ENCODE measurements around the gene GAB1. TPM values are rescaled to one million over a fixed set of nuclear protein-coding genes. Genes with fewer than 3 reads are reported as not detected.

Gene GAB1
- total and polyA plus RNA-seq, 2 of the 13 experiments (the other 11 are each of a cell fraction or from before 2014, with no cell fraction given) = 8.7 to 14.7 TPM

DNA sequence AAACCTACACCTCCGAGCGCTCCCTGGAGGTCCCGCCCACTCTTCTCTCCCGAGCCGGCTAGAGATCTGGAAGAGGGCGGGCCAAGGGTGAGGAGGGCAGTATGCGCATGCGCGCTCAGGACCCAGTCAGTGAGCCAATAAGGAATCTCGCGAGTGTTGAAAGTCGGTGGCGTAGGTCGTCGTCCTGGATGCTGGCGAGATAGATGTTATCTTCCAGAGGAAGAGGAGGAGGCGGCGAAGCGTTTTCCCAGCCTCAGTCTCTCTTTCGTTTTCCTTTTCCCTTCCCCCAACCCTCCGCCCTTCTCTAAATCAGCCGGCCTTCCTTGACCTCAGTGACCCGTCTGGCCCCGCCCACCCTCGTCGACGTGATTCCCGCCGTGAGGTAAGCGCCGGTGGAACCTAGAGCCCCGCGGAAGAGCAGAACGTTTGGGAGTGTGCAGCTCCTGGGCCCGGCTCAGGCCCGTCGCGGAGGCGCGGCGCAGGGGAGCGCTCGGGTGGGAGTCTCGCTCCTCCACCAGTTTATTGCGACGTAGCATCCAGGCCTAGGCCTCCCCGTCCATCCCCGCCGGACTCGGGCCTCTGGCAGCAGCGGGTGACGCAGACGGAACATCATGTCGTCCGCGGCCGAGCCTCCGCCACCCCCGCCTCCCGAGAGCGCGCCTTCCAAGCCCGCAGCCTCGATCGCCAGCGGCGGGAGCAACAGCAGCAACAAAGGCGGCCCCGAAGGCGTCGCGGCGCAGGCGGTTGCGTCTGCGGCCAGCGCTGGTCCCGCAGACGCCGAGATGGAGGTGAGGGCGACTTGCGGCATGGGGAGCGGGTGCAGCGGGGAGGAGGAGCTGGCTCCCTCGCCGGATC lies 176.9 kb downstream of the GAB1 start, which contains the start of gene SMARCA5 (continued):
- TF ChIP-seq ZKSCAN5 (CRISPR knock-in tag; IDR thresholded peaks at IDR 0.05) (0 out of 2 replicates have a peak, but pooled peaks have one; percentile 22), ZNF746 (CRISPR knock-in tag; IDR thresholded peaks at IDR 0.05) (no peak; the same call in 1 of the 2 replicates), ZNF724P (CRISPR knock-in tag; IDR thresholded peaks at IDR 0.05; ENCODE audit: borderline replicate concordance) (no peak; the same call in 1 of the 2 replicates), ZNF7 (CRISPR knock-in tag; IDR thresholded peaks at IDR 0.05) (no peak), TCF12 (IDR thresholded peaks at IDR 0.05) (no peak), TCF12 (CRISPR knock-in tag; IDR thresholded peaks at IDR 0.05) (no peak), ZNF326 (CRISPR knock-in tag; IDR thresholded peaks at IDR 0.05; ENCODE audit: borderline replicate concordance) (no peak), ZNF3 (CRISPR knock-in tag; IDR thresholded peaks at IDR 0.05) (no peak), NR2F2 (IDR thresholded peaks at IDR 0.05; ENCODE audit: borderline replicate concordance, low read depth) (peak; percentile 66; the same call in 1 of the 2 replicates), ZNF260 (CRISPR knock-in tag; IDR thresholded peaks at IDR 0.05; ENCODE audit: borderline replicate concordance, low read depth) (no peak), ZNF446 (CRISPR knock-in tag; IDR thresholded peaks at IDR 0.05) (peak; percentile 90; the same call in 1 of the 2 replicates), ZBTB46 (CRISPR knock-in tag; IDR thresholded peaks at IDR 0.05; ENCODE audit: borderline replicate concordance) (no peak), ZNF564 (CRISPR knock-in tag; IDR thresholded peaks at IDR 0.05) (peak; percentile 90; the same call in 1 of the 2 replicates), ZNF263 (CRISPR knock-in tag; IDR thresholded peaks at IDR 0.05) (no peak; the same call in 1 of the 2 replicates), MEIS1 (CRISPR knock-in tag; IDR thresholded peaks at IDR 0.05; ENCODE audit: borderline replicate concordance) (no peak), ZNF331 (CRISPR knock-in tag; IDR thresholded peaks at IDR 0.05) (no peak; the same call in 1 of the 2 replicates), TEF (CRISPR knock-in tag; IDR thresholded peaks at IDR 0.05) (no peak), HIVEP1 (CRISPR knock-in tag; IDR thresholded peaks at IDR 0.05) (peak; percentile 72; the same call in 1 of the 2 replicates), RFX5 (IDR thresholded peaks at IDR 0.05; ENCODE audit: low read depth, low read length) (peak; percentile 54), POLR2G (IDR thresholded peaks at IDR 0.05; ENCODE audit: low read depth, low read length) (peak; percentile 82), ZNF569 (CRISPR knock-in tag; IDR thresholded peaks at IDR 0.05; ENCODE audit: borderline replicate concordance) (no peak), ZNF772 (CRISPR knock-in tag; IDR thresholded peaks at IDR 0.05) (peak; percentile 77; the same call in 1 of the 2 replicates)
- TF ChIP-seq, protein P1, sequence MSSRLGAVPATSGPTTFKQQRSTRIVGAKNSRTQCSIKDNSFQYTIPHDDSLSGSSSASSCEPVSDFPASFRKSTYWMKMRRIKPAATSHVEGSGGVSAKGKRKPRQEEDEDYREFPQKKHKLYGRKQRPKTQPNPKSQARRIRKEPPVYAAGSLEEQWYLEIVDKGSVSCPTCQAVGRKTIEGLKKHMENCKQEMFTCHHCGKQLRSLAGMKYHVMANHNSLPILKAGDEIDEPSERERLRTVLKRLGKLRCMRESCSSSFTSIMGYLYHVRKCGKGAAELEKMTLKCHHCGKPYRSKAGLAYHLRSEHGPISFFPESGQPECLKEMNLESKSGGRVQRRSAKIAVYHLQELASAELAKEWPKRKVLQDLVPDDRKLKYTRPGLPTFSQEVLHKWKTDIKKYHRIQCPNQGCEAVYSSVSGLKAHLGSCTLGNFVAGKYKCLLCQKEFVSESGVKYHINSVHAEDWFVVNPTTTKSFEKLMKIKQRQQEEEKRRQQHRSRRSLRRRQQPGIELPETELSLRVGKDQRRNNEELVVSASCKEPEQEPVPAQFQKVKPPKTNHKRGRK (CRISPR knock-in tag; IDR thresholded peaks at IDR 0.05) = no peak
